ENCODE measurements around the gene COX19.

COX19 gene

DNA sequence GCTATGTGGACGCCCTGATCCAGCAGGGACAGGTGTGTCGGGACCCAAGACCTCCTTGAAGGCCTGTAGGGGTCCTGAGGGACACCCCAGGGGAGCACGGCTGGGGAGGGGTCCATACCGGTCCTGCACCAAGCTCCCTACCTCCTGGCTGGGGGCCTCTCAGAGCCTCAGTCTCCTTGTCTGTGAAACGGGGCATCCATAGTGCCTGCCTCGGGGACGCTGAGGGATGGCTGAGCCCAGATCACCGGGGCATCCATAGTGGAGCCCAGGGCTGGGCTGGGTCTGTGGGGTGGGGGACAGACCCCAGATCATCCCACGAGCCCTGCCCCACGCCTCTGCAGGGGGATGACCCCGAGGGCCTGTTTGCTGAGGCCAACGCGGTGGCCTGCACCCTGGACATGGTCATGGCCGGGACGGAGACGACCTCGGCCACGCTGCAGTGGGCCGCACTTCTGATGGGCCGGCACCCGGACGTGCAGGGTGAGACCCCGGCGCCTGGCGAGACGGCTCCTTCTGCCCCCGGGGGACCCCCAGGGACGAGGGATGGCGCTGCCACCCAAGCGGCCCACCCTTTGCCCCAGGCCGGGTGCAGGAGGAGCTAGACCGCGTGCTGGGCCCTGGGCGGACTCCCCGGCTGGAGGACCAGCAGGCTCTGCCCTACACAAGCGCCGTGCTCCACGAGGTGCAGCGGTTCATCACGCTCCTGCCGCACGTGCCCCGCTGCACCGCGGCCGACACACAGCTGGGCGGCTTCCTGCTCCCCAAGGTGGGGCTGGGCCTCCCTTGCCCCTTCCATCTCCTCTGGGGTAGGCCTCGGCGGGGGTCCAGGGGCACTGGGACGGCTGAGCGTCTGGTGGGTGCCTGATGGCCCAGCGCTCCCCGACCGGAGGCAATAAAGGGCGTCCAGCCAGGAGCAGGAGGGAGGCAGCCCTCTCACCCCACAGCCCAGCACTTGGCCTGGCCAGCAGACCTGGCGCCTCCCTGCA is 11.7 kb upstream of the COX19 start:
- peak overlapping the region; percentile 92 for H3K27ac ChIP-seq
- H3K9me3 ChIP-seq, result no peaks in the 10 kb centered on the region
- H3K4me1 ChIP-seq, result peaks cover 95% of the 10 kb centered on the region
- no peak for TF ChIP-seq Cebpa-rat (IDR thresholded peaks at IDR 0.05)
- H3K27me3 ChIP-seq, result no peaks in the 10 kb centered on the region
- peak overlapping the region; percentile 29; the same call in 1 of the 2 replicates for H3K4me3 ChIP-seq
- peak overlapping the region; percentile 84 for H3K4me2 ChIP-seq
- H3K36me3 ChIP-seq, result no peaks in the 10 kb centered on the region
- H3K9ac ChIP-seq, result peak overlapping the region; percentile 69
- no peaks in the 10 kb centered on the region for H4K20me1 ChIP-seq

DNA sequence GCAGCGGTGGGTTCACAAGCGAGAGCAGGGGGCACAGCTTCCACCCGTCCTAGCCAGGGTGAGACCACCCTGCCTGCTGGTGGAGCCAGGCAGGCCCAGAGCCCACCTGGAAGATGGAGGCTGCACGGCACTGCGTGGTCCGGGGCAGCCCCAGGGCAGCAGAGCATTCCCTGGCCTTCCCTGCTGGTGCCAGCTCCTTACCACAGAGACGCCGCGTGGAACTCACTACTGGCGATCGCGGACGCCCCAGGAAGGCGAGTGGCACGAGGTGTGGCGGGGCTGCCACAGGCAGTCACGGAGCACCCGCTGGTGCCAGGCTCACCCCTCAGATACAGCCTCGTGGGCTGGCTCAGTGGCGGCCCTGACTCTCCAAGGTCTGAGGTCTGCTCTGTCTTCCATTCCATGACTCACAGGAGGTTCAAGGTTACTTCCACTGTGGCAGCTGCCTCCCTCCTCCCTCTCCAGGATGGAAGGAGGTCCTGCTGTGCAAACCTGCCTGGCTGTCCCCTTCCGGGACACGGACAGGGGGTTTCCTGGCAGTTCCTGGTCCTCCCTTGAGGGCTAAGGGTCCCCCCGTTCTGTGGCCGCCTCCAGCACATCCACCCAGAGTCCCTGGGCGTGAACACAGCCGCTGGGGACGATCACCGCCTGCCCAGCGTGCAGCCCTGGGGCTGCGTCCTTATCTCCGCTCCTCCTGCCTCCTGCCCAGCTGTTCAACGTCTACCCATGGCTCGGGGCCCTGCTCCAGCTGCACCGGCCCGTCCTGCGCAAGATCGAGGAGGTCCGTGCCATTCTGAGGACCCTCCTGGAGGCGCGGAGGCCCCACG is 10.8 kb upstream of the COX19 start:
- H3K4me3 ChIP-seq, result peak overlapping the region; percentile 29; the same call in 1 of the 2 replicates
- no peaks in the 10 kb centered on the region for H3K27me3 ChIP-seq
- no peaks in the 10 kb centered on the region for H3K36me3 ChIP-seq
- H3K4me2 ChIP-seq, result peak overlapping the region; percentile 84
- H4K20me1 ChIP-seq, result no peaks in the 10 kb centered on the region
- no peaks in the 10 kb centered on the region for H3K9me3 ChIP-seq
- TF ChIP-seq Cebpa-rat (IDR thresholded peaks at IDR 0.05), result no peak
- H3K4me1 ChIP-seq, result peaks cover 95% of the 10 kb centered on the region
- peak overlapping the region; percentile 92 for H3K27ac ChIP-seq
- H3K9ac ChIP-seq, result peak overlapping the region; percentile 69

DNA sequence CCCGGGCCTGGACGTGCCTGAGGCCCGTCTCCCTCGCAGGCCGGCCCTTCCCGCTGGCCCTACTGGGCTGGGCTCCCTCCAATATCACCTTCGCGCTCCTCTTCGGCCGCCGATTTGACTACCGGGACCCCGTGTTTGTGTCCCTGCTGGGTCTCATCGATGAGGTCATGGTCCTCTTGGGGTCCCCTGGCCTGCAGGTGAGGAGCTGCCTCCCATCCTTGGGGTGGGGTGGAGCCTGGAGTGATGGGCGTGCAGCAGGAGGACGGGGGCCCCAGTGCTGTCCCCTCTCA is 9.7 kb upstream of the COX19 start:
- Histone ChIP-seq H3K27ac (peak overlapping the region; percentile 92), H3K27me3 (no peaks in the 10 kb centered on the region), H3K9me3 (no peaks in the 10 kb centered on the region), H3K9ac (peak overlapping the region; percentile 69), H3K36me3 (no peaks in the 10 kb centered on the region), H4K20me1 (no peaks in the 10 kb centered on the region), H3K4me1 (peaks cover 96% of the 10 kb centered on the region), H3K4me2 (peak overlapping the region; percentile 84), H3K4me3 (no peak overlapping the region)
- no peak for TF ChIP-seq Cebpa-rat (IDR thresholded peaks at IDR 0.05)

DNA sequence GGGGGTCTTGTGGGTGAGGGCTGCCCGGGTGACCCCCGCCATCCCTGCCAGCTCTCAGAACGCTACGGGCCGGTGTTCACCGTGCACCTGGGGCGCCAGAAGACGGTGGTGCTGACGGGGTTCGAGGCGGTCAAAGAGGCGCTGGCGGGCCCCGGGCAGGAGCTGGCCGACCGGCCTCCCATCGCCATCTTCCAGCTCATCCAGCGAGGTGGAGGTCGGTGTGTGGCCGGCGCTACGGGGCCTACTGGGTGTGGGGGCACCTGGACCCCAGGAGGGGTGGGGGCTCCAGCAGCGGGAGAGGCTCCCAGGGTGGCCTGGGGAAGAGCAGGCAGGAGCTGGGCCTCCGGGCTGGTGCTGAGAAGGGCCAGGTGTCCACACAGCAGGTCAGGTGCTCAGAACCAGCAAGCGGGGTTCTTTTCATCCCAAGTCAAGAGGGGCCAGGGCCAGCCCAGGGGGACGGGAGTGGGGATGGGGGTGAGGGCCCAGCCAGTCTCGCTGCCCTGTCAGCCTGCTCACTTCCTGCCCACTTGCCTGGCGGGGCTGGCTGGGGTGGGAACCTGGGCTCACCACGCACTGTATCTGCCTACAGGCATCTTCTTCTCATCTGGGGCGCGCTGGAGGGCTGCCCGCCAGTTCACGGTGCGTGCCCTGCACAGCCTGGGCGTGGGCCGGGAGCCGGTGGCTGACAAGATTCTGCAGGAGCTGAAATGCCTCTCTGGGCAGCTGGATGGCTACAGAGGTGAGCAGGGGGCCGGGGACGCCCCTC is 9.2 kb upstream of the COX19 start:
- H3K27me3 ChIP-seq, result no peaks in the 10 kb centered on the region
- no peak for TF ChIP-seq Cebpa-rat (IDR thresholded peaks at IDR 0.05)
- H3K27ac ChIP-seq, result peak overlapping the region; percentile 92
- H3K4me1 ChIP-seq, result peaks cover 99% of the 10 kb centered on the region
- no peaks in the 10 kb centered on the region for H4K20me1 ChIP-seq
- H3K36me3 ChIP-seq, result no peaks in the 10 kb centered on the region
- H3K4me2 ChIP-seq, result peak overlapping the region; percentile 84
- no peak overlapping the region for H3K4me3 ChIP-seq
- peak overlapping the region; percentile 69; the same call in 1 of the 2 replicates for H3K9ac ChIP-seq
- H3K9me3 ChIP-seq, result no peaks in the 10 kb centered on the region

DNA sequence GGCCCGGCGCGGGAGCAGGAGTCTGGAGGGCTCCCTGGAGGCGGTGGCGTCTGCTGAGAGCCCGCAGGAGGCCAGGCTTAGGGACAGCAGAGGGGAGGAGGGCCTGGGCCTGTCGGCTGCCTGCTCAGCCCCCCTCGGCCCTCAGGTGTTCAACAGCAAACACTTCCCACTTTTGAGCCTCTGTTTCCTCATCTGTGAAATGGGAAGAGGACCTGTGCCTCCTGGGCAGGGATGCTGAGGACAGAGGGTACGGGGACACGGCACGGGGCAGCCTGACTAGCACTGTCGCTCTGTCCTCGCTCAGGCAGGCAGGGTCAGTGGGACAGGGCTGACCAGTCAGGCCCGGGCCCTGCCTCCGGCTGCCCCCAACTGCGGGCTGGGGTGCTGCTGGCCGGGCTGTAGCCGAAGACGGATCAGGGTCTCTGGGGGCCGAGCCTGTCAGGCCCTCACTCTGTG is 8.3 kb upstream of the COX19 start:
- TF ChIP-seq Cebpa-rat (IDR thresholded peaks at IDR 0.05), result no peak
- Histone ChIP-seq H3K36me3 (no peaks in the 10 kb centered on the region), H3K27me3 (no peaks in the 10 kb centered on the region), H3K4me3 (peak overlapping the region; percentile 39; the same call in 1 of the 2 replicates), H3K9me3 (no peaks in the 10 kb centered on the region), H3K27ac (peak overlapping the region; percentile 92), H3K4me2 (peak overlapping the region; percentile 84), H4K20me1 (no peaks in the 10 kb centered on the region), H3K4me1 (peaks cover 100% of the 10 kb centered on the region), H3K9ac (peak overlapping the region; percentile 73)

DNA sequence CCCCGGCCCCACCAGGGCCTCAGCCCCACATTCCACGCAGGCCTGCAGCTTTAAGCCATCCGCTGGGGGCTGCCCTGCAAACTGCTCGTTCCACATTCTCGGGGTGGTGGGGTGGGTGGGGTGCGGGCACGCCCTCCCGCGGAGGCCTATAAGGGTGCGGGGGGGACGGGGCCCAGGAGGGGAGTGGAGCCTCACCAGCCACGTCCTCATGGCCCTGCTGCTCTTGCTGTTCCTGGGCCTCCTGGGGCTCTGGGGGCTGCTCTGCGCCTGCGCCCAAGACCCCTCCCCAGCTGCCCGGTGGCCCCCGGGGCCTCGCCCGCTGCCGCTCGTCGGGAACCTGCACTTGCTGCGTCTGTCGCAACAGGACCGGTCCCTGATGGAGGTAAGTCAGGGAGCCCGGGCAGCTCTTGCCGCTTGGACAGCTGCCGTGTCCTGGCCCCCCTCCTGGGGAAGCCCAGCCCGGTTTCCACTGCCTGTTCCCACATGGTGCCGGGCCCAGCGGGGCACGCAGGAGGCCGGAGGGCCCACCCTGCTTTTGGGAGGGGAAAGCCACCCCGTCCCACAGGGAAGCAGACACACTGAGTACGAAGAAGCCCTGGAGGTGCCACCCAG is 7.8 kb upstream of the COX19 start, which contains the start of gene CYP2W1:
TSS of gene CYP2W1 (plus strand) at position 178 of the 612 bp plus-strand sequence. CDS start at position 209, 31 bp downstream.
- H3K9ac ChIP-seq, result peak within 1 kb of the TSS; percentile 73
- TF ChIP-seq Cebpa-rat (IDR thresholded peaks at IDR 0.05), result no peak
- no peaks in the 10 kb centered on the region for H3K36me3 ChIP-seq
- no peaks in the 10 kb centered on the region for H3K9me3 ChIP-seq
- peak within 1 kb of the TSS; percentile 84 for H3K4me2 ChIP-seq
- H3K27me3 ChIP-seq, result no peaks in the 10 kb centered on the region
- H4K20me1 ChIP-seq, result no peaks in the 10 kb centered on the region
- peak within 1 kb of the TSS; percentile 39; the same call in 1 of the 2 replicates for H3K4me3 ChIP-seq
- H3K4me1 ChIP-seq, result peaks cover 100% of the 10 kb centered on the region
- H3K27ac ChIP-seq, result peak within 1 kb of the TSS; percentile 92

DNA sequence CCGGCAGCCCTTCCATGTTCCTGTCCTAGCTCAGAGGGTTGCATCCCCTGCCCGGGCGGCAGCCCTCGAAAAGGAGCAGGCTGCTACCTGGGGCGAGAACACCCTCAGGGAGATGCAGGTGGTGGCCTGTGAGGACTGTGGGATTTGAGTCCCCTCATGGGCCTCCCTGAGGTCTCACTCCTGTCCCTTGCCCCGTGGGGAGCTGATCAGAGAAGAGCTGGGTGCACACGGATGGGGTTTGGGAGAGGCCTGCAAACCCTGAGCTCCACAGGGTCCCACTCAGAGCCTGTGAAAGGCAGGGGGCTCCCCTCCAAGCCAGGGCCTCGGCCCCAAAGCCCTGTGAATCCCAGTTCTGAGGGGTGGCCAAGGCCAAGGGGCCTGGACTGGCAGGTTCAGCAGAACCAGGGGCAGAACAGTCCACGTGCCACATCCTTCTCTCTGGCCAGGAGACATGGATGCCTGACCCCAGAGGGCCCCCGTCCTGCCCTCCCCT is 7.2 kb upstream of the COX19 start:
- peaks cover 100% of the 10 kb centered on the region for H3K4me1 ChIP-seq
- no peaks in the 10 kb centered on the region for H3K36me3 ChIP-seq
- peak overlapping the region; percentile 84 for H3K4me2 ChIP-seq
- TF ChIP-seq Cebpa-rat (IDR thresholded peaks at IDR 0.05), result no peak
- H3K27ac ChIP-seq, result peak overlapping the region; percentile 92
- peak overlapping the region; percentile 73 for H3K9ac ChIP-seq
- H3K27me3 ChIP-seq, result no peaks in the 10 kb centered on the region
- H3K9me3 ChIP-seq, result no peaks in the 10 kb centered on the region
- H4K20me1 ChIP-seq, result no peaks in the 10 kb centered on the region
- H3K4me3 ChIP-seq, result no peak overlapping the region; the same call in 1 of the 2 replicates

DNA sequence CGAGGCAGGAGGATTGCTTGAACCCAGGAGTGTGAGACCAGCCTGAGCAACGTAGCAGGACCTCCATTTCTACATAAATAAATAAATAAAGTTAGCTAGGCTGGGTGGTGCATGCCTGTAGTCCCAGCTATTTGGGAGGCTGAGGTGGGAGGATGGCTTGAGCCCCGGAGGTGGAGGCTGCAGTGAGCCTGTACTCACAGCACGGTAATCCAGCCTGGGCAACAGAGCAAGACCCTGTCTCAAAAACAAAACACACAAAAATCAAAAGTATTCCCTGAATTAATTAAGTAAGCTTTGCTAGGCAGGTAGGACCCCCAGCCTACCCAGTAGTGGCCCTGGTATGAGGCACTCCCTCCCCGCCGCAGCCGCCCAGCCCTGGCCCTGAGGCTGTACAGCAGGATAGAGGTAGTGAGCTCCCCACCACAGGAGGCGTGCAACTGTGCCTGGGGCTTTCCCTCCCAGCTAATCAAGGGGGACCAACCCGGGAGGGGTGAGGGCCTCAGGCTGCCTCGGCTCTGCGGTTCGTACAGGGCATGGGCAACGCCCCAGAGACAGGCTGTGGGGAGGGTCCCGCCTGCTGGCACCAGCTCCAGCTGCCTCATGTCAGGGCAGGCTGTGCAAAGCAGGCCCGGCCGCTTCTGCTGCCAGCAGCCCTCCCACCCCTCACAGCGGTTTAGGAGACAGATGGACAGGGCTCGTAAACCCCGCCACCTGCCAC is 6.6 kb upstream of the COX19 start:
- Histone ChIP-seq H3K27me3 (no peaks in the 10 kb centered on the region), H3K36me3 (no peaks in the 10 kb centered on the region), H3K27ac (peak overlapping the region; percentile 92), H3K4me1 (peaks cover 100% of the 10 kb centered on the region), H3K4me3 (no peak overlapping the region; the same call in 1 of the 2 replicates), H4K20me1 (no peaks in the 10 kb centered on the region), H3K9ac (peak overlapping the region; percentile 73), H3K4me2 (peak overlapping the region; percentile 84), H3K9me3 (no peaks in the 10 kb centered on the region)
- no peak for TF ChIP-seq Cebpa-rat (IDR thresholded peaks at IDR 0.05)

Measured in BLaER1 (cell line).